ENCODE results near the gene TEX14.
"Not testable (repeated sequence)": the region's sequence is repeated elsewhere in the genome, so short reads cannot be mapped to it uniquely, and the experiment has no call there.

TEX14 gene

GRCh38 chr17:58666858-58667267, 25.0 kb downstream of the TEX14 start:
- in situ Hi-C loops (cut with MboI; ENCODE audit: low sequenced_read_pairs, unreplicated experiment): no loop called here
- no peak for TF ChIP-seq CTCF (IDR thresholded peaks at IDR 0.05; ENCODE audit: borderline replicate concordance, control extremely low read depth, extremely low read depth, insufficient read depth, missing control alignments)
- DNase-seq (ENCODE audit: low spot score): no peak

GRCh38 chr17:58665946-58666857, 25.6 kb downstream of the TEX14 start:
- in situ Hi-C loops (cut with MboI; ENCODE audit: low sequenced_read_pairs, unreplicated experiment): no loop called here
- no peak for DNase-seq (ENCODE audit: low spot score)
- no peak for TF ChIP-seq CTCF (IDR thresholded peaks at IDR 0.05; ENCODE audit: borderline replicate concordance, control extremely low read depth, extremely low read depth, insufficient read depth, missing control alignments)

GRCh38 chr17:58664302-58664701, 27.5 kb downstream of the TEX14 start:
- DNase-seq (ENCODE audit: low spot score): no peak
- in situ Hi-C loops (cut with MboI; ENCODE audit: low sequenced_read_pairs, unreplicated experiment): no loop called here
- TF ChIP-seq CTCF (IDR thresholded peaks at IDR 0.05; ENCODE audit: borderline replicate concordance, control extremely low read depth, extremely low read depth, insufficient read depth, missing control alignments): no peak

GRCh38 chr17:58661499-58661898, 30.3 kb downstream of the TEX14 start:
- no peak for TF ChIP-seq CTCF (IDR thresholded peaks at IDR 0.05; ENCODE audit: borderline replicate concordance, control extremely low read depth, extremely low read depth, insufficient read depth, missing control alignments)
- in situ Hi-C loops (cut with MboI; ENCODE audit: low sequenced_read_pairs, unreplicated experiment): no loop called here
- DNase-seq (ENCODE audit: low spot score): no peak

GRCh38 chr17:58660621-58661020, 31.2 kb downstream of the TEX14 start:
- TF ChIP-seq CTCF (IDR thresholded peaks at IDR 0.05; ENCODE audit: borderline replicate concordance, control extremely low read depth, extremely low read depth, insufficient read depth, missing control alignments): no peak
- in situ Hi-C loops (cut with MboI; ENCODE audit: low sequenced_read_pairs, unreplicated experiment): no loop called here
- DNase-seq (ENCODE audit: low spot score): no peak

- DNase-seq (ENCODE audit: low spot score); in situ Hi-C loops (cut with MboI; ENCODE audit: low sequenced_read_pairs, unreplicated experiment): not testable (repeated sequence)
Observed at GRCh38 chr17:58659714-58660084, 32.1 kb downstream of the TEX14 start.

All from GM13976 (cell line).